ENCODE results near the gene LDLRAD1.
"Not testable (repeated sequence)": the region's sequence is repeated elsewhere in the genome, so short reads cannot be mapped to it uniquely, and the experiment has no call there.

Gene LDLRAD1

DNA sequence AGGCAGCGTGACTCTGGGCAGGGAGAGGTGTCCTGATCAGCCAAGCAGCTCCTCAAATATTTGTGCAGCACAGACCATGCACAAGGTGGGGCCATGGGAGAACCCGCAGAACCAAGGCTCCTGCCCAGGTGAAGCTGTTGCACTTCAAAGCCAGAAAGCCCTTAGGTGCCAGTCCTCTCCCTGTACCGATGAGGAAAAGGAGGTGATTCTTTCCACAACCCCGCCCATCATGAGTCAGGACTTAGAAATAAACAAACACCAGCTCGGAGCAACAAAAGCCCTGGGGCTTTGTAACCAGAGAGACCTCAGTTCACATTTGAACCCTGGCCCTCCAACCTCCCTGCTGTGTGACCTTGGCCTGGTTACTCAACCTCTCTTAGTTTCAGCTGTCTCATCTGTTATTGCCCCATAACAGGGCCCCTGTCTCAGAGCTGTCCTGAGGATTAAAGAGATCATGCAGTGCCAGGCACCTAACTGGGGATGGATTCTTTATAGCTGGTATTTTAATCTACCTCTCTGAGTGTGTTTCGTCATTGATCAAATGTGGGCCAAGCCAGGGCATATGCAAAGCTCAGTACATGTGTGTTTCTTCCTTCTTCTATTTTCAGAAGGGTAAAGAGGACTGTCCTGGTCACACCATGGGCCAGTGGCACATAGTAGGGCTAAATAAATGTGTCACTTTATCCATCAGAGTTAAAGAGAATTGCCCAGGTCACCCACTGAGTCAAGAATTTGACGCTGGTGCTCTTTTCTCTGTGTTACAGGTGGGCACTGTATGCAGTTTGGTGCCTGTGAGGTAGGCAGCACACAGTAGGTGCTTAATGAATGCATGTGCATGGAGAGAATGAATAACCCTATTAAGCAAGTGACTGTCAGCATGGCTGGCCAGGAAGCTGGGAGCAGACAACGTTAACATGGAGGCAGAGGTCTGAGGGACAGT, 1.4 kb downstream of the LDLRAD1 start:
- no peak for DNase-seq (ENCODE audit: low read depth)

DNA sequence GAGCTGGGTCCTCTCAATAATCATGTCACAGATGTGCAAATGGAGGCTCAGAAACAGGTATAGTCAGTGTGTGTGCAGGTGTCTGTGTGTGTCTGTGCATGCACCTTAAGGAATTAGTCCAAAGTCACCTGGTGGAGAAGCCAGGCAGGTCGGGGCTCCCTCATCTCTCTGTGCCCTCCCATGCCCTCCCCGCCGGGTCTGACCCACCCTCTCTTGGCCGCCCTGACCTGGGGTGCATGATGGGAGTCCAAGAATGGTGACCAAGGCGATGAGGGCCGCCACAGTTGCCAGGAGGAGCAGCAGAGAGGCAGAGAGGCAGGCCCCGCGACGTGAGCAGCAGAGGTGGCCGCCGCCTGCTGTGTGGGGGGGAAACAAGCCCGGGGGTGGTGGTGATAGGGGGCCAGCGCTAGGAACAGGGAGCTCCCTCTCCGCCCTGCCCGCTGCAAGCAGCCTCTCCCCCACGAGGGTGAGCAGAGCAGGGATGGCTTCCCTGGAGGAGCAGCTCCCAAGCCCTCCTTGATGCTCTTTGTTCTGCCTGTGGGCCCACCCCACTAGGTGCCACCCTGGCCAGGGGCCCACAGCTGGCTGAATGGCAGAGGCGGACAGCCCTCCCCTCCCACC, 3.9 kb downstream of the LDLRAD1 start:
- DNase-seq (ENCODE audit: low read depth) = no peak

DNA sequence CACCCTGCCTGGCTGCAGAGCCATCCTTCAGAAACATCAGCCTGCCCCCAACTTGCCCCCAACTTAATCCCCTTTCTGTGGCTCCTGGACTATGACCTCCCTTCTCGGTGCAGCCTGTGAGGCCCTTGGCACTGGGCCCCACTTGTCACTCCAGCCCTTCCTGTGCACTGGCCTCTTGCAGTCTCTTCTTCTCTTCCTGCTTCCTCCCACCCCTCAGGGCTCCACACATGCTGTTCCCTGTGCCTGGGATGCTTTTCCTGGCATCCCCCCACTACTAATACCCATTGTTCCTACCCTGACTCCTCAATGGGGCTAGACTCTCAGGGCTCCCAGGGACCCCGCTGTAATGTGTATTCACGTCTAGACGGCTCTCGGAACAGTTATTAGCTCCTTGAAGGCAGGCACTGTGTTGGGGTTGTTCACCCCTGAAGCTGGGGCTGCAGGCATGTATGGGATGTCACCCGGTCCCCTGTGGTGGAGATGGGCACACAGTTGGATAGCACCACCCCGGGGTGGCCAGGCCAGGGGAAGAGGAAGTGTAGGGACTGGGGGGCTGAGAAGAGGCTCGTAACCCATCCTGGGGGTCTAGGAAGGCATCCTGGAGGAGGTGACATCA, 4.5 kb downstream of the LDLRAD1 start:
- DNase-seq (ENCODE audit: low read depth) = no peak

DNA sequence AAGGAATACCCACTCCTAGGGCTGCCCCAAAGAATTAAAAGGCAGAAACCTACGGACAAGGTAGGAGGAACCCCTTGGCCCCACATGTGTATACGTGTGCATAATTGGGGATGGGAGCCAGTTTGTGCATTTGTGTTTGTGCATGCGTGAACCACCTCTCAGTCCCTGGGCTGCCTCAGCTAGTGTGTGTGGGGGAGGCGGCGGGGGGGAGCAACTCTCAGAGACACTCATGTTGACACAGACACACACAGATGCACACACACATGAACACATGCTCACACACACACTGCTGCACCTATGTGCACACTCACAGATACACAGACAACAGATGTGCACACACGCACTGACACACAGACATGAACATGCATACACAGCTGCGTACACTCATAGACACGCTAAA, 5.1 kb downstream of the LDLRAD1 start:
- DNase-seq (ENCODE audit: low read depth) = no peak

DNA sequence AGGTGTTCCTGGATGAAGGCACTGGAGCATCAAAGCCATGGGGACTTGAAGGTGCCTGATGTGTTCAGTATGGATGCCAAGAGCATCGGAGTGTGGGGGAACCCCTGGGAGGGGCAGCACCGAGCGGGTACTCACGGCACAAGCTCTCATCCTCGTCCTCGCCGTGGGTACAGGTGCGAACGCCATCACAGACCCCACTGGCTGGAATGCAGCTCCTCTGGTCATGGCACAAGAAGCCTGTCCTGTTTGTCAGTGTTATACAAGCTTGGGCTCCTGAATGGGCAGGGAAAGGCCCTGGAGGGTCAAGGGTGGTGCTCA, 6.0 kb downstream of the LDLRAD1 start:
- DNase-seq (ENCODE audit: low read depth) = no peak

DNA sequence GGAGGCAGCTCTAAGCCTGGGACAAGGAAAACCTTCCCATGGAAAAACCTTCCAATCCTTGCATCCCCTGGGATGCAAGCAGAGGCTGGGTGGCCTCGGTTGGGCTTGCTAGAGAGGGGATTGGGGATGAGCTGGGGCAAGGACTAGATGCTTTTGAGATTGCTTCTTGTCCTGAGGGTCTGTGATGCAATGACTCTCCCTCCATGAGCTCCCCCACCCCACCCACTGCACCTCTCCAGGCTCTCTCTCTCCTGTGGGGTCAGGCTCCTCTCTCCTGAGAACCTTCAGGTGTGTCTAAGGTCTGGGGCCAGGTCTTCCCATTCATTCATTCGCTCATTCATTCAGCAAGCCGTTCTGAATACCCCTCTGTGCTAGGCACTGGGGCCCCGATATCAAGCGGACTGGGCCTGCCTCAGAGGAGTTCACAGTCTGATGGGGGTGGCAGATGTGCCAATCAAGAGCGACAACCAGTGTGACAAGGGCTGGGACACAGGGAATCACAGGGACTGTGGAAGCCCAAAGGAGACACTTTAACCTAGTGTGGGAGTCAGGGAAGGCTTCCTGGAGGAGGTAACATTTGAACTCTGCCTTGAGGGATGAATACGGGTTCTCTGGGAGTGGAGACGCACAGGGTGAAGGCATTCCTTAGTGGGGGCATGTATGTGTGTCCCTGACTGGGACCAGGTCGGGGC, 6.5 kb downstream of the LDLRAD1 start:
- no peak for DNase-seq (ENCODE audit: low read depth)

DNA sequence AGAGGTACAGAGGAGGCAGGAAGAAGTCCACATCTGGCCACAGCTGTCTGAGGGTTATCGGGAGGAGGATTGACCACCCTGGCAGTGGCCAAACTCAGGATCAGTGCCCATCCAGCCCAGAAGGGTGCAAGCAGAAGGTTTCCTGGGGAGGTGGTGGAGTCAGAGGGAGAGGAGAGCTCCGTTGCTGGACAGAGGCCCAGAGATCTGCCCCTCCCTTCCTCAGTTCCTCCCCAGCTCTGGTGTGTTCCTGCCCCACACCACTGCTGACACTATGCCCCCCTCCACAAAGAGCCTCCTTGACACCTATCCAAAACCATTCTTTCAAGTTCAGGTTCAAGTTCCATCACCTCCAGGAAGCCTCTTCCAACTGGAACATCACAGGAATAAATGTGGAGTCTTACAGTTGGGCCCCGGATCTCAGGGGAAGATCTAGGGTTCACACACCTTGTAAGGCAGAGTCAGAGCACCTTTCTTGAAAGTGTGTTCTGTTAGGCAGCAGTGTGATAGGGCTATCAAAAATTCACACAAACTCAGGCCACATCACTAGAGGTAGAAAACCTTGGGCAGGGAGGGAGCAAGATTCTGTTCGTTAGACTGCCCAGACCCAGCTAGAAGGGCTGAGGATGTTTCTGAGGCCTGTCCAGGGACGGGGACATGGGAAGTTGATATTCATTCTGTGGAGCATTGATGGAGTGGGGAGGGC, 7.4 kb downstream of the LDLRAD1 start:
- DNase-seq (ENCODE audit: low read depth) = no peak

DNA sequence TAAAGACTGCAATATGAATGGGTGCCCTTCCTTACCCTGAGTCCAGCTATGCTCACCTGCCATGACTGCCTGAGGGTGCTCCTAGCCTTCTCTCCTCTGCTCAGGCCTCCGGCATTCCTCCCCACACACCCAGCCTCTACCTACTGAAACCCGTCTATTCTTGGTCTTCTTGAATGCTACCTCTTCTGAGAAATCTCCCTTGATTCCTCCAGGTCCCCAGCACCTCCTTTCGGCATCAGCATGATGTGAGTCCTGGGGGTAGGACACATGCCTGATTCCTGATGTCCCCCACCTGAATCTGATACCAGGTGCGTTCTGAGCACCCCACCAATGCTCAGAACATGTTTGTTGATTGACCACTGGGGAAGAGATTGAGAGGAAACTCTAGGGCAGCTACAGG, 8.6 kb downstream of the LDLRAD1 start:
- DNase-seq (ENCODE audit: low read depth) = no peak

DNA sequence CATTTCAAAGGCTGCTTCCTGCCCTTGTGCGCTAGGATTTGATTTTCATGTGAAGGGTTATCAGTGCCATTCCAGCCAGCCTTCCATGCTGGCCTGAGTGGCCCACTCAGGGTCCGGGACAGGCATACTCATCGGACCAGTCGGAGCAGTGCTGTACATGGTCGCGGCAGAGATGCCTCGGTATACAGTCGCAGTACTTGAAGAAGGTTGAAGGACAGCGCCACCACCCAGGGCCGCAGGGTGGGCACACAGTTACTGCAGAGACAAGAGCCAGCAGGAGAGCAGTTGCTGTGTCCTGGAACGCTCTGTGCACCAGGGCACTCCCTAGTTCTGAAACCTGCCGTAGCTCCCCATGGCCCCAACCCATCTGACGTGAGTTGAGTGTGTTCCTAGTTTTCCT, 9.1 kb downstream of the LDLRAD1 start:
- no peak for DNase-seq (ENCODE audit: low read depth)

DNA sequence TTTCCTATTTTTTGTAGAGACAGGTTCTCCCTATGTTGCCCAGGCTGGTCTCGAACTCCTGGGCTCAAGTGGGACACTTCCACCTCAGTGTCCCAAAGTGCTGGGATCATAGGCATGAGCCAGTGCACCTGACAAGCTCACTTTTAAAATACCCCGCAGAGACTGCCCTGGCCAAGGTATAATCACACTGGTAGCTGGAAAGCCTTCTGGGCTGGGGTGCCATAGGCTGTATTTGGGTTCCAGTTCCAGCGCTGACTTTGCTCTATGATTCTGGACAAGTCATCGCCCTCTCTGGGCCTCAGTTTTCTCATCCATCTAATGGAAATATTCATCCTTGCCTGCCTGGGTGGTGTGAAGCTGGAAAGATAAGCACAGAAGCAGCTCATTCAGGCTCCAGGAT, 10.4 kb downstream of the LDLRAD1 start:
- DNase-seq (ENCODE audit: low read depth) = no peak

DNA sequence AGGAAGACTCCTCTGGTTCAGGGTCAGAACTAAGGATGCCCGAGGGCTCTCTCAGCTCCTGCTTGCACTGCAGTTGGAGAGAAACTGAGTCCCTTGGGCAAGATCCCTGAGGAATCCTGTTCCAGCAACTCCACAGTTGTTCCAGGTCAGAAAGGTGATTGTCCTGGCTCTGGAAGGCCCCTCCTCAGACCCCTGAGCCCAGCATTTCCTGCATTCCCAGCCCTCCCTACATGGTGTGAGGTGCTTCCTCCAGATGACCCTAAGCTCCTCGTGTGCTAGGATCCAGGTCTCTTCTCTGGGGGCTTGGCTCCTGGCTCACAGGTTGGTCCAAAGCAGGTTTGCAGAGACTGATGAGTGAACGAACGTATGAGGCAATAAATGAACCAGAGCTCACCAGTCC, 11.5 kb downstream of the LDLRAD1 start:
- no peak for DNase-seq (ENCODE audit: low read depth)

DNA sequence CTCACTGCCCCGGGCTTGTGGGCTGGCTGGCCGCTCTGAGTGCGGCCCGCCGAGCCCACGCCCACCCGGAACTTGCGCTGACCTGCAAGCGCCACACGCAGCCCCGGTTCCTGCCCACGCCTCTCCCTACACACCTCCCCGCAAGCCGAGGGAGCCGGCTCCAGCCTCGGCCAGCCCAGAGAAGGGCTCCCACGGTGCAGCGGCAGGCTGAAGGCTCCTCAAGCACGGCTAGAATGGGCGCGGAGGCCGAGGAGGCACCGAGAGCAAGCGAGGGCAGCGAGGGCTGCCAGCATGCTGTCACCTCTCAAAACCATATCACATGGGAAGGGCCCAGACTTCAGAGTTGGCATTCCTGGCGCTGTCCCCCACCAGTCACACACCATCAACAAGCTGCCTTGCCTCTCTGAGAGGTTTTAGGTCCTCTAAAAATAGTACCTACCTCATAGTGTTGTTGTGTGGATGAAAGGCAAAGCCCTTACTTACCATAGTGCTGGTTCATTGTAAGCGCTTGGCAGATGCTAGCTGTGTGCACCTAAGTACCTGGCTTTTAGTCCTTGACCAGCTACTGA, 13.4 kb downstream of the LDLRAD1 start:
- DNase-seq (ENCODE audit: low read depth) = no peak

DNA sequence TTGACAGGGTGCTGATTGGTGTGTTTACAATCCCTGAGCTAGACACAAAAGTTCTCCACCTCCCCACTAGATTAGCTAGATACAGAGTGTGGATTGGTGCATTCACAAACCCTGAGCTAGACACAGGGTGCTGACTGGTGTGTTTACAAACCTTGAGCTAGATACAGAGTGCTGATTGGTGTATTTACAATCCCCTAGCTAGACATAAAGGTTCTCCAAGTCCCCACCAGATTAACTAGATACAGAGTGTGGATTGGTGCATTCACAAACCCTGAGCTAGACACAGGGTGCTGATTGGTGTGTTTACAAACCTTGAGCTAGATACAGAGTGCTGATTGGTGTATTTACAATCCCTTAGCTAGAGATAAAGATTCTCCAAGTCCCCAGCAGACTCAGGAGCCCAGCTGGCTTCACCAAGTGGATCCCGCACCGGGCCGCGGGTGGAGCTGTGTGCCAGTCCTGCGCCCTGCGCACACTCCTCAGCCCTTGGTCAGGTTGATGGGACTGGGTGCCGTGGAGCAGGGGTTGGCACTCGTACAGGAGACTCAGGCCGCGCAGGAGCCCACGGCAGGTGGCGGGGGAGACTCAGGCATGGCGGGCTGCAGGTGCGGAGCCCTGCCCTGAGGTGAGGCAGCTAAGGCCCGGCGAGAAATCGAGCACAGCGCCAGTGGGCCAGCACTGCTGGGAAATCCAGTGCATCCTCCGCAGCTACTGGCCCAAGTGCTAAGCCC, 14.1 kb downstream of the LDLRAD1 start:
- DNase-seq (ENCODE audit: low read depth) = not testable (repeated sequence)

DNA sequence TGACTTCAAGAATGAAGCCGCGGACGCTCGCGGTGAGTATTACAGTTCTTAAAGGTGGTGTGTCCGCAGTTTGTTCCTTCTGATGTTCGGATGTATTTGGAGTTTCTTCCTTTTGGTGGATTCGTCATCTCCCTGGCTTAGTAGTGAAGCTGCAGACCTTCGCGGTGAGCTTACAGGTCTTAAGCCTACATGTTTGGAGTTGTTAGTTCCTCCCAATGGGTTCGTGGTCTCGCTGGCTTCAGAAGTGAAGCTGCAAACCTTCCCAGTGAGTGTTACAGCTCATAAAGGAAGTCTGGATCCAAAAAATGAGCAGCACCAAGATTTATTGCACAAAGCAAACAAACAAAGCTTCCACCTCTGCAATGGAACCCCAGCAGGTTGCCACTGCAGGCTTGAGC, 14.7 kb downstream of the LDLRAD1 start:
- DNase-seq (ENCODE audit: low read depth) = no peak

DNA sequence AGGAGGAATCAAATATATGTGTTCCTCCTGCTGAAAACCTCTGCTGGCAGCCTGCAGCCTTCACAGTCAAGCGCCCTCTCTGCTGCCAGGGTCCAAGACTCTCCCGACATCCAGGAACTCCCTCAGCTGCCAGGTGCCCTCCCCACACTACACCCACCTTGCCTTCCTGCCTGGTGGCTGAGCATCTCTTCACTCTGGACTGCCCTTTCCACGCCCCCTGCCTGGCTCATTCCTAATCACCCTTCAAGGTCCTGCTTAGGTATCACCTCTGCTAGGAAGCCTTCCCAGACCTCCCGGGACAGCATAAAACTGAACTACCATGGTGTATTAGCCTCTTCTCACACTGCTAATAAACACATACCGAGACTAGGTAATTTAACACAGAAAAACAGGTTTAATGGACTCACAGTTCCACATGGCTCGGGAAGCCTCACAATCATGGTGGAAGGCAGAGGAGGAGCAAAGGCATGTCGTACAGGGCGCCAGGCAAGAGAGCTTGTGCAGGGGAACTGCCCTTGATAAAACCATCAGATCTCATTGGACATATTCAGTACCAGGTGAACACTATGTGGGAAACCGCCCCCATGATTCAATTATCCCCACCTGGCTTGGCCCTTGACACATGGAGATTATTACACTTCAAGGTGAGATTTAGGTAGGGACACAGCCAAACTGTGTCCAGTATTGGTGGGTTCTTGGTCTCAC, 15.3 kb downstream of the LDLRAD1 start:
- no peak for DNase-seq (ENCODE audit: low read depth)

DNA sequence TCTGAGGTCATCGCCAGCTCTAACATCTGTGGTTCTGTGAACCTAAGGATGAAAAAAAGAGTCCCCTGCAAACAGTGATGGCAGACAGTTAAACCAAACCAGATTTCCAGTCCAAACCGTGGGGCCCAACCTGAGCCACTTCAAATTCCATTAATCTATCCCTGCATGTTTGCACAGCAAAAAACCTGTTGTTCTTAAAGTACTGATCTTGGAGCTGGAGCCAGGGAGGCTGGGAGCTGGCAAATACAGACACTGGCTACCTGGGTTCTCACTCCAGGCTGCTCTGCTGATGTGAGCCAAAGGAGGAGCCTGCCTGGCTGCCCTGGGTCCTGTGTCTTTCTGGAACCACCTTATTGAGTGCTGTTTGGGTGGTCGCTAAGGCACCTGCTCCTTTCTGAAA, 16.4 kb downstream of the LDLRAD1 start:
- no peak for DNase-seq (ENCODE audit: low read depth)

DNA sequence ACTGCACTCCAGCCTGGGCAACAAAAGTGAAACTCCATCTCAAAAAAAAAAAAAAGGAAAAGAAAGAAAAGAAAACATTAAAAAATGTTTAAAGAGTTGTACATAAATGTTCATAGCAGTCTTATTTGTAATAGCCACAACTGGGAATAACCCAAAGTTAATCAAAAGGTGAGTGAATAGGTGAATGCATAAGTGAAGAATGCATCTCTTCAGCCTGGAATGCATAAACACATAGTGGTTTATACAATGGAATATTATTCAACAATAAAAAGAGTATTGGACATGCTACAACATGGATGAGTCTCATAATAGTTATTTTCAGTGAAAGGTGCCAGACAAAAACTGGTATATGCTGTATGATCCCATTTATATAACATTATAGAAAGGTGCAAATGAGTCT, 18.1 kb downstream of the LDLRAD1 start:
- no peak for DNase-seq (ENCODE audit: low read depth)

DNA sequence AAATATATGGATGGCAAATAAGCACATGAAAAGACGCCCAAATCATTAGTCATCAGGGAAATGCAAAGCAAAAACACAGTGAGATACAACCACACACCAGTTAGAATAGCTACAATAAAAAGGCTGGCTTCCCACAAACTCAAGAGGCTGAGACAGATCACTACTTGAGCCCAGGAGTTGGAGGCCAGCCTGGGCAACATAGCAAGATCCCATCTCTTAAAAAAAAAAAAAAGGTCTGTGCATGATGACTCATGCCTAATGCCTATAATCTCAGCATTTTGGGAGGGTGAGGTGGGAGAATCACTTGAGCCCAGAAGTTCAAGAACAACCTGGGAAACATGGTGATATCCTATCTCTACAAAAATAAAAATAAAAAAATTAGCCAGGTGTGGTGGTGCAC, 19.8 kb downstream of the LDLRAD1 start:
- no peak for DNase-seq (ENCODE audit: low read depth)

DNA sequence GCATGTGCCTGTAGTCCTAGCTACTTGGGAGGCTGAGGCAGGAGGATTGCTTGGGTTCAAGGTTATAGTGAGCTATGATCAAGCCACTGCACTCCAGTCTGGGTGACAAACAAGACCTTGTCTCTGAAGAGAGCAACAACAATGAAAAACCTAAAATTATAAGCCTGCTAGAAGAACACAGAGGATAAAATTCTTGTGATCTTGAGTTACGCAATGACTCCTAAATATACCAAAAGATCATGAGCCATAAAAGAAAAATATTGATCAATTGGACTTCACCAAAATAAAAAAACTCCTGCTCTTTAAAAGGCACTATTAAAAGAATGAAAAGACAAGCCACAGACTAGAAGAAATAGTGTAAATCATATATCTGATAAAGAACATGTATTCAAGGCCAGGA, 22.3 kb downstream of the LDLRAD1 start:
- no peak for DNase-seq (ENCODE audit: low read depth)

DNA sequence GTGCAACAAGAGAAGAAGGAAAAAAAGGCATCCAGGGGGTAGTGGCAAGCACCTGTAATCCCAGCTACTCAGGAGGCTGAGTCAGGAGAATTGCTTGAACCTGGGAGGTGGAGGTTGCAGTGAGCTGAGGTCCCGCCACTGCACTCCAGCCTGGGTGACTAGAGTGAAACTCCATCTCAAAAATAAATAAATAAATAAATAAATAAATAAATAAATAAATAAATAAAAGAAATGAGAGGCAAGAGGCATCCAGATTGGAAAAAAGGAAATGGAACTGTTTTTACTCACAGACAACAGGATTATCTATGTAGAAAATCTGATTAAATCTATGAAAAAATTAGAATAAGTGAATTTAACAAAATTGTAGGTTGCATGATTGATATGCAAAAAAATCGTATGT, 23.5 kb downstream of the LDLRAD1 start:
- DNase-seq (ENCODE audit: low read depth) = not testable (repeated sequence)
